Left colon (tissue), 2 donors: ENCODE results near the gene USH2A. TPM values are rescaled to one million over a fixed set of nuclear protein-coding genes. Genes with fewer than 3 reads are reported as not detected.

Experiments used
- ATAC-seq: fragments of 200-7000 bp; cut with Tn5 transposase; one replicate; pipeline ENCODE4 v1.9.1; 2020; ENCODE audit warnings: mild to moderate bottlenecking, moderate library complexity
- DNase-seq, 2 donors: peaks; one replicate each; pipeline ENCODE4 v3.0.0-alpha.2; 2020
- intact Hi-C, 2 donors: fragments of 100-400 bp; cut with DNase I in 1 of 2; cut with micrococcal nuclease in 1 of 2; formaldehyde crosslinking; loops; one replicate each; pipeline versions ENCODE4 v1.11.2 to v1.14.0; 2022; cut with DNase I, micrococcal nuclease
- total RNA-seq, 2 donors: library from RNA; stranded (reverse); fragmentation: NEBNext Ultra II Directional; extraction: Animal tissue kit (Norgen Biotek cat#: 25700); gene quantifications; one replicate each; pipeline ENCODE4 v1.2.1, GENCODE V29; 2021
- donor health status: DM: no; HTN: no; CAD: no.
- donor health status: DM: yes; HTN: yes; CAD: no.

Gene USH2A
- total RNA-seq, 2 donors from 2014 or later = under 0.01 to 0.03 TPM

DNA sequence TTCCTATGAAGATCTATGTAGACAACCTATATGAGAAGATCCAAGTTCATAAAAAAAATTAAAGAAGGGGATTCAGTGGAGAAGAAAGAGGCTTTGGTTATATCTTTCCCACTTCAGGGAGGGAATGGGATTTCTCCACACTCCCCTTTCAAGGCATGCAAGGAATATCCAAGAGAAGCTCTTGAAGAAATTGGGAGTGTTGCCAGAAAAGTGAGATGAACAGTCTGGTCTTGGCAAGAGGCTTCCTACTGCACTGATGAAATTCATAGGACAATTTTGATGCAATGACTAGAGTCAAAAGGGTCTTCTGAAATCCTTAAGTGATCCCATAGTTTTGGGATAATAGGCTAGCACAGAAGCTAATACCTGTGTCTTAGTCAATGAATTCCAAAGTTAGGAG lies 703.1 kb downstream of the USH2A start:
- DNase-seq (no peak), ATAC-seq (no peak)
- intact Hi-C loops = no loop called here

DNA sequence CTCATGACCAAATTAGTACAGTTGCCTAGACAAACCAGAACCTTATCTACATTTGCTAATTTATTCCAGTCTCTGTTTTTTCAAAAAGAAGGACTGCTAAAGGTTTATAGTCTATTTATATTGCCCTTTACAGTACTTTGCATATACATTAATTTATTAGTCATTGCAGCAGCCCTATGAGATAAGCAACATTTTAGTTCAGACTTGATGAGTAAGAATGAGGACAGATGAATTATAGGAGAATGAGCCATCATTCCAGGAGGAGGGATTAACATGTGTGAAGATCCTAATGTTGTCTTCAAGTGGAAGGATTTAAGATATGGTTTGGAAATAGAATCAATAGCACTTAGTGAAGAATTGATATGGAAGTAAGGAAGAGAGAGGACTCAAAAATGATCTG lies 703.7 kb downstream of the USH2A start:
- intact Hi-C loops = no loop called here
- DNase-seq = no peak
- no peak for ATAC-seq

- ATAC-seq = no peak
These were observed 704.5 kb downstream of the USH2A start for GRCh38 chr1:215718575-215719287.

GRCh38 chr1:215717677-215718426 lies 705.4 kb downstream of the USH2A start:
- intact Hi-C loops = no loop called here
- no peak for DNase-seq
- ATAC-seq = no peak

More at GRCh38 chr1:215718575-215719287, 704.5 kb downstream of the USH2A start:
- DNase-seq = no peak
- intact Hi-C loops = no loop called here

DNA sequence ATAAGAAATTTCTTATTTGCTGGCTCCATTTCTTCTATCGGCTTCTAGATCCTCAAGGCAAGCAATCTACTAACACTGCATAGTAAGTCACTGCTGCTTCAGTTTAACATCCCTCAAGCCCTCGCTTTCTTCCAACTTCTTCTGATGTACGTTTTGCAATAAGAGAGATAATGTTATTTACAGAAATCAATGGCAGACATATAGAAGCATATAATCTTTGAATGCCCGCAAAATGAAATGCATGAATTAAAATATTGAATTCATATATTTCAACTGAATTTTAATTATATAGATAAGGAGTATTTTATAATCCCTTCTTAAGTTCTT lies 712.4 kb downstream of the USH2A start:
- ATAC-seq (no peak), DNase-seq (no peak)
- intact Hi-C loops = no loop called here

GRCh38 chr1:215710036-215710898 lies 713.0 kb downstream of the USH2A start:
- ATAC-seq (no peak), DNase-seq (no peak)
- intact Hi-C loops = no loop called here

- intact Hi-C loops = no loop called here
- DNase-seq (no peak), ATAC-seq (no peak)
These were observed 719.0 kb downstream of the USH2A start for GRCh38 chr1:215704089-215704860.

GRCh38 chr1:215682232-215682631 lies 741.0 kb downstream of the USH2A start:
- no peak for ATAC-seq
- DNase-seq = no peak
- intact Hi-C loops = no loop called here

DNA sequence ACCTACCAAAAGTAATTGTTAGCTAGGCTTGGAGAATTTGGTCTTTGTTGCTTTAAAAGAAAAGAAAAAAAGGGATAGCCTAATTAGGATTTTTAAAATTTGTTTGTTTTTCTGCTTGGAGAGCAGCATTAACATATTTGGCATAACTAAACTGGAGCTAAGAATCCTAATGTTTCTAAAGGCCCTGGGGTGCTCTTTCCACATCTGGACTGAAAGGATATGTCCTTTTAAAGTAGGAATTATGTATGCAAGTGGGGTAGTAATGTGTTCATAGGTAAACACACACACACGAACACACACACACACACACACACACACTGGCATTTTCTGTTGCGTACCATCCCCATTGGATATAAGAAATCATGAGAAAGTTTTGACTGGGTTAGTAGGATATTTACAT lies 742.2 kb downstream of the USH2A start:
- DNase-seq (no peak), ATAC-seq (no peak)
- intact Hi-C loops = no loop called here

GRCh38 chr1:215679231-215679630 lies 744.0 kb downstream of the USH2A start:
- ATAC-seq (no peak), DNase-seq (no peak)
- intact Hi-C loops = no loop called here

DNA sequence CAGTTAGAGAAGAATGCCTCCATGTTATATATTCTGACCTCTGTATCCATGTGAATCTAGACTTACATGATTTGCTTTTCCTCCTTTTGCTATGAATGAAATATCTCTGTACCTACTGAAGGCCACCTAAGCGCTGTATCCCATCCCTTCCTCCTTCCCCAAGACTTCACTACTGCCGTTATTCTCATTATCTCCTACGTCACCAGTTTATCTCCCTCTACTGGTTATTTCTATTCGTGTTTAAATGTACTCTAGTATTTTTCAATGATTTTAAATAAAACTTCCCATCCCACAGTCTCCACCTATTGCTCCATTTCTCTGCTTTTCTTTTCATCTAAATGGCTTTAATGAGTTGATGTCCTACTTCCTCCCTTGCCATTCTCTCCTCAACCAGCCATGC lies 746.1 kb downstream of the USH2A start:
- no peak for ATAC-seq
- intact Hi-C loops = no loop called here
- DNase-seq = no peak

DNA sequence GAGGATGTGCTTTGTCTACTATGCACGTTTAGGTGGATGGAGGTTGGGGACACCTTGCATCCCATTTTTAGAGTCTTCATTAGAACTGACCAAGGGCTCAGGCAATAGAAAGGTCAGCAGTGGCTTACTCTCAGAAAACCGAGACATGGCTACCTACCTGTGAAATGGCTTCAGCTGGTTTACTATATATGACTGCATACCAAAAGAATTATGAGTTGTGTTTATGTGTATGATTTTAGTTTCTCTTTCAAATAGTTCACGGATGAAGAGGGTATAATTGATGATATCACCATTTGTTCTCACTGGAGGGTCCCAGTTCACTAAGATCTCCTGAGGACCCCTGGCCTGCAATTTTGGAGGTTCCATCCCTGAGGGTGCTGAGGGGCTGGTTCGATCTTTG lies 749.3 kb downstream of the USH2A start:
- intact Hi-C loops = no loop called here
- no peak for ATAC-seq
- DNase-seq = no peak

DNA sequence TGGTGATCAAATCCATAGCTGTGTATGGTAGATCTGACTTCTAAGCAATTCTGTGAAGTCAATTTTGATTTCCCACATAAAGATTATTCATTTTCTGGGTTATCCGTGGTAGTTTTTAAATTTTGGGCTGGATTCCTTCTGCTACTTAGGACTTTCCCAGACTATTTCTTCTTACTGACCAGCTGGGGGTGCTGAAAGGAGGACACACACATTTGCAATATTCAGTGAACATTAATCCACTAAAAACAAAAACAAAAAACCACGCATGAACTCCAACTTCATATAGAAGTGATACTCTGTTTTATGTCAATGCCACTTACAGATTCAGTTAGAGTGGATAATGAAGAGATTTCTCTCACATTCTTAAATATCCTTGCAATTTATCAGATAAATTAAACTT lies 750.8 kb downstream of the USH2A start:
- DNase-seq (no peak), ATAC-seq (no peak)
- intact Hi-C loops = no loop called here

DNA sequence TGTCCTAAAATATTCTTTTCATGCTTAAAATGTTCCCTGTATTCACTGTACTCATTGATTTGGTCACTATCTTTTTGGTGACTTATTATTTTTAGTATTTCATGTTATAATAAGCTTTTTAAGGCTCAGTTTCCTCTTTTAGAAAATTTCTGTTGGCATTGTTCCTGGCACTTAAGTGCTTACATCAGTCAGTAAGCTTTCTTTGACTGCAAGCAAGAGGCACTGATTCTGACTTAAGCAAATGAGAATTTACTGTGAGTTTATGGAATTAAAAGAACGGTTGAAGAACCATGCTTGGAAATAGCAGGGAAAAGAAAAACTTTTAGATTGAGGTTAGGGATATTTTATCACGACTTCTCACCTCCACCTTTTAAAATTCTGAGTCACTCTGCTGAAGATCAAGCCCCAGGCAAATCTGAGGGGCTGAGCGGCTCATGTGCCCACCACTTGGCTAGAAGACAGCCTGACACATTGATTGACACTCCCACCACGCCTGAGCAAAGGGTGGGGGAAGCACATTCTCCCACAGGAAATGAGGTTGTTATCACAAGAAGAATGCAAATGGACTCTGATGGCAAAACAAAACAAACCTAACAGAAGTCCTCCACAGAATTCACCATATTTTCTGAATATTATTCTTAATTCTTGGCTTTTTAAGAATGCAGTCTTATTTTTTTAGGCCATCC lies 753.3 kb downstream of the USH2A start:
- no peak for ATAC-seq
- intact Hi-C loops = no loop called here
- no peak for DNase-seq

- no peak for DNase-seq
- no peak for ATAC-seq
- intact Hi-C loops = no loop called here
These were observed 755.5 kb downstream of the USH2A start for GRCh38 chr1:215667761-215668160.

DNA sequence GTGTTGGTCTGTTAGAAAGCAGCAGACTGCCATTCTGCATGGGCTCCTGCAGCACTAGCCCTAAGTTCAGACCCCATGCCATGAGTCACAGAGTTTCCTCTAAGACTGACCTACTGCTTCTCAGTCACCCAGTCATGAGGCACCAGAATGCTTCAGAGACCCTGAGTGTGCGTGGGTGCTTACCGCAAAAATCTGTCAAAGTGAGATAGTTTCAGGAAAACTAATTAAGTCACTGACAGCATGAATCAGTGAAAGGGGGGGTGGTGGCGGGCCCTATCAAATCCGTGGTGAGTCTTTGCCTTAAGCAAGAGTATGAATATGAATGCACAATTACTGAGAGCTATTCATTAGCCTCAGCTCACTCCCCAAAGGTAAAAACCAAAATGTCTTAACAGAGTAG lies 758.0 kb downstream of the USH2A start:
- ATAC-seq (no peak), DNase-seq (no peak)
- intact Hi-C loops = no loop called here

- intact Hi-C loops = no loop called here
- DNase-seq (no peak), ATAC-seq (no peak)
These were observed 762.2 kb downstream of the USH2A start for GRCh38 chr1:215661033-215661432.

- ATAC-seq (no peak), DNase-seq (no peak)
- intact Hi-C loops = no loop called here
These were observed 763.0 kb downstream of the USH2A start for GRCh38 chr1:215660259-215660658.

DNA sequence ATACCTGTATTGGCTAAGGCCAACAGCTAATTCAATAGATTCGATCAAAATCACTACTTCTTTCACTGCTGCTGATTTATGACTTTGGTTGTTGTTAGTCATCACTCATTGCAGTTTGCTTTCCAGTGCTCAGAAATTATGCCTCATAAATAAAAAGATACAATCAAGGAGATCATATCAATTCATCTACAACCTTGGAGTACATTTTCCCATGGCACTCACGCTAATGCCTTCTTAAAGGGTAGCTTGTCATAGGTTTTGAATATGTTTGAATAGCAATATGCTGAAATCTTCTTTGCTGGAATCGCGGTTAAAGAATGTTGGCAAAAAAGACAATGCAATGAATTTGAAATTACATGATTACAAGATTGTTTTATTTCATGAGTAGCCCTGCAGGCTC lies 766.2 kb downstream of the USH2A start:
- ATAC-seq = no peak
- intact Hi-C loops = no loop called here
- no peak for DNase-seq
